ENCODE data around the gene ADAM15.

ADAM15 gene

GRCh38 chr1:155011437-155012025 lies 39.6 kb upstream of the ADAM15 start:
- POLR2A ChIA-PET, result interaction anchor here (0.5 kb wide), 1 partner anchor 35 kb away, joined by 4 read pairs; no protein-coding TSS in a partner anchor
- DNase-seq (ENCODE audit: extremely low spot score), result no peak
- CTCF ChIA-PET, result interaction anchor here (1.2 to 13.5 kb wide), 4 partner anchors 13 to 74 kb away, joined by 3 to 175 read pairs (median 4); partner anchors contain the start of genes LENEP and ZBTB7B
- TF ChIP-seq, protein P1, sequence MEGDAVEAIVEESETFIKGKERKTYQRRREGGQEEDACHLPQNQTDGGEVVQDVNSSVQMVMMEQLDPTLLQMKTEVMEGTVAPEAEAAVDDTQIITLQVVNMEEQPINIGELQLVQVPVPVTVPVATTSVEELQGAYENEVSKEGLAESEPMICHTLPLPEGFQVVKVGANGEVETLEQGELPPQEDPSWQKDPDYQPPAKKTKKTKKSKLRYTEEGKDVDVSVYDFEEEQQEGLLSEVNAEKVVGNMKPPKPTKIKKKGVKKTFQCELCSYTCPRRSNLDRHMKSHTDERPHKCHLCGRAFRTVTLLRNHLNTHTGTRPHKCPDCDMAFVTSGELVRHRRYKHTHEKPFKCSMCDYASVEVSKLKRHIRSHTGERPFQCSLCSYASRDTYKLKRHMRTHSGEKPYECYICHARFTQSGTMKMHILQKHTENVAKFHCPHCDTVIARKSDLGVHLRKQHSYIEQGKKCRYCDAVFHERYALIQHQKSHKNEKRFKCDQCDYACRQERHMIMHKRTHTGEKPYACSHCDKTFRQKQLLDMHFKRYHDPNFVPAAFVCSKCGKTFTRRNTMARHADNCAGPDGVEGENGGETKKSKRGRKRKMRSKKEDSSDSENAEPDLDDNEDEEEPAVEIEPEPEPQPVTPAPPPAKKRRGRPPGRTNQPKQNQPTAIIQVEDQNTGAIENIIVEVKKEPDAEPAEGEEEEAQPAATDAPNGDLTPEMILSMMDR (IDR thresholded peaks at IDR 0.05; ENCODE audit: control extremely low read depth, extremely low read depth, low read depth, missing control alignments), result no peak

- DNase-seq (ENCODE audit: extremely low spot score), result no peak
- TF ChIP-seq, protein P1 (IDR thresholded peaks at IDR 0.05; ENCODE audit: control extremely low read depth, extremely low read depth, low read depth, missing control alignments), result no peak
- CTCF ChIA-PET, result interaction anchor here (1.2 to 13.5 kb wide), 4 partner anchors 14 to 453 kb away, joined by 3 to 175 read pairs (median 4); partner anchors contain the start of genes LENEP and ZBTB7B
- POLR2A ChIA-PET, result no interaction called here
These were observed 39.0 kb upstream of the ADAM15 start for GRCh38 chr1:155012026-155012546.

- CTCF ChIA-PET, result interaction anchor here (1.0 to 13.5 kb wide), 7 partner anchors 9 to 453 kb away, joined by 3 to 175 read pairs (median 5); partner anchors contain the start of genes ADAM15, LENEP, PYGO2 and ZBTB7B
- TF ChIP-seq, protein P1 (IDR thresholded peaks at IDR 0.05; ENCODE audit: control extremely low read depth, extremely low read depth, low read depth, missing control alignments), result no peak
- no peak for DNase-seq (ENCODE audit: extremely low spot score)
- POLR2A ChIA-PET, result no interaction called here
These were observed 38.1 kb upstream of the ADAM15 start for GRCh38 chr1:155012776-155013602.

DNA sequence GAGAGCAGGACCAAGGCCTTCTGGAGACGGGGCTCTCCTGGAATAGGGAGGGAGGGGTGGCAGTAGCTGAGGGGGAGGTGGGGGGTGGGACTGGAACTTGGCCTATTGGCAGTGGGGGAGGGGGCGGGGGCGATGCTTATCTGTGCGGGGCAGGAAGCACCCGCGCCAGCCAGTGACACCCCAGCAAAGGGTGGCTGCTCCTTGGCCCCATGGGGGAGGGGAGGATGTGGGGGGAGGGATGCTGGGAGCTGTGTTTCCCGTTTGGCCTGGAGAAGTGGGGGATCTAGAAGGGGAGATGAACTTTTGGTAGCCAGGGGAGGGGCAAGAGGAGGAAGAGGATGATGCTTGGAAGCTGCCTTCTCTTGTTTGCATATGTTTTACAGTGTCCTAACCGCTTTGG lies 37.5 kb upstream of the ADAM15 start:
- POLR2A ChIA-PET, result no interaction called here
- CTCF ChIA-PET, result interaction anchor here (1.0 to 13.5 kb wide), 5 partner anchors 9 to 454 kb away, joined by 4 to 175 read pairs (median 5); partner anchors contain the start of genes ADAM15, LENEP, PYGO2 and ZBTB7B
- DNase-seq (ENCODE audit: extremely low spot score), result no peak
- TF ChIP-seq, protein P1 (IDR thresholded peaks at IDR 0.05; ENCODE audit: control extremely low read depth, extremely low read depth, low read depth, missing control alignments), result no peak

GRCh38 chr1:155014709-155015508 lies 36.2 kb upstream of the ADAM15 start:
- ChIA-PET POLR2A (interaction anchor here (0.7 kb wide), 1 partner anchor 371 kb away, joined by 3 read pairs; no protein-coding TSS in a partner anchor), CTCF (interaction anchor here (1.1 to 13.5 kb wide), 10 partner anchors 9 to 547 kb away, joined by 3 to 175 read pairs (median 18); partner anchors contain the start of genes ADAM15, LENEP, PYGO2 and ZBTB7B)
- TF ChIP-seq, protein P1 (IDR thresholded peaks at IDR 0.05; ENCODE audit: control extremely low read depth, extremely low read depth, low read depth, missing control alignments), result no peak
- no peak for DNase-seq (ENCODE audit: extremely low spot score)
